GM12892 (cell line): Measurements from ENCODE around the gene ZNF688.

Source experiments
- POLR2A ChIP-seq: IDR thresholded peaks from 2 replicates; pipeline ENCODE4 v1.6.1; 2011; ENCODE audit warnings: low read depth, low read length, control low read depth
- POLR2AphosphoS5 ChIP-seq: IDR thresholded peaks from 2 replicates; pipeline ENCODE4 v1.6.1; 2011; ENCODE audit warnings: low read depth, low read length, control low read depth

DNA sequence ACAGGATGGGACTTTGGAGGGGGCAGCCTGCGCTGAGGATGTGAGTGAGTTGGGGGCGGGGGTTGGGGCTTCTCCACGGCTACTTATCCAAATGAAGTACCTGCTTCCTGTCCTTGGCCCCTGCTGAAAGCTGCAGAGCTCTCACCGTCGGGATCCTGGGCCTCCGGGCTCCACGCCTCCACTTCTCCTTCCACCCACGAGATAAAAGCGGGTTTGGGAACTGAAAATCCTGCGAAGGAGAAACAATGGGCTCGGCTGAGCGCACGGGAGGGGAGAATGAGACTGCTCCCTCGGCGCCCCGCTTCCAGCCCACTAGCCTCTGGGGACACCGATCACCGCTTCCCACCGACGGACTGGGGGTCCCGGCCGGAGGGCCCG is 13.5 kb upstream of the ZNF688 start:
- TF ChIP-seq POLR2A, result no peak; the same call in 1 of the 2 replicates
- TF ChIP-seq POLR2AphosphoS5, result no peak
